Adrenal gland (tissue), 5 donors: ENCODE data around the gene REPS1.

Experiments used
- CTCF ChIP-seq, 6 experiments: fragments of 450-650 bp in 4 of 6; fragments of 200-600 bp in 2 of 6; sonication (generic) in 1 of 6; IDR thresholded peaks; 1 replicate in 5 of 6; 2 replicates in 1 of 6; pipeline versions ENCODE4 v1.5.1 to v1.8.0; 2016 to 2021; ENCODE audit warnings: antibody characterized with exemption in 6 of 6, mild to moderate bottlenecking in 2 of 6, moderate library complexity in 1 of 6
- POLR2A ChIP-seq, 2 donors: fragments of 450-650 bp; IDR thresholded peaks; one replicate each; pipeline ENCODE4 v1.6.1; 2017; ENCODE audit warnings: antibody characterized with exemption in 2 of 2, mild to moderate bottlenecking in 2 of 2, moderate library complexity in 1 of 2
- donor health status: DM: no; HTN: no; CAD: no.

DNA sequence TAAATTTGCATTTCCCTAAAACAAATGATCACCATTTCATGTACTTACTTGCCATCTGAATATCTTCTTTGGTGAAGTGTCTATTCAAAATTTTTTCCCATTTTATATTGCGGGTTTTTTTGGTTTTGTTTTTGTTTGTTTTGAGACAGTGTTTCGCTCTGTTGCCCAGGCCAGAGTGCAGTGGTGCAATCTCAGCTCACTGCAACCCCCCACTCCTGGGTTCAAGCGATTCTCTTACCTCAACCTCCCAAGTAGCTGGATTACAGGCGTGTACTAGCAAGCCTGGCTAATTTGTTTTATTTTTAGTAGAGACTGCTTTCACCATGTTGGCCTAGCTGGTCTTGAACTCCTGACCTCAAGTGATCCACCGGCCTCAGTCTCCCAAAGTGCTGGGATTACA lies 9.1 kb upstream of the REPS1 start:
- TF ChIP-seq CTCF (IDR thresholded peaks at IDR 0.05) (no peak), POLR2A (IDR thresholded peaks at IDR 0.05) (no peak)
